Panc1 (cell line): ENCODE measurements around the gene SH2D3C. TPM values are rescaled to one million over a fixed set of nuclear protein-coding genes. Genes with fewer than 3 reads are reported as not detected.
A peak's percentile ranks its signal among the peaks of the same experiment; 100 is the strongest.

Source experiments
- ATAC-seq: fragments of 200-7000 bp; cut with Tn5 transposase; 2 replicates; pipeline ENCODE4 v1.9.1; 2020; ENCODE audit warnings: mild to moderate bottlenecking, moderate library complexity
- BruUV-seq: library from RNA; stranded (reverse); fragments of 400-500 nt; replicated peaks from 2 replicates; lab custom pipeline; 2021; lab: Mats Ljungman, UMichigan
- CTCF ChIA-PET: fragments of 300-600 bp; sonication (Branson Sonifier 250); formaldehyde crosslinking; loops from one replicate; lab custom pipeline; 2022; ENCODE audit warnings: antibody characterized with exemption; lab: Charles Lee
- POLR2A ChIA-PET: fragments of 300-600 bp; sonication (Branson Sonifier 250); formaldehyde crosslinking; loops from one replicate; lab custom pipeline; 2022; ENCODE audit warnings: antibody characterized with exemption; lab: Charles Lee
- DNase-seq: peaks from one replicate; pipeline ENCODE4 v3.0.0-alpha.2; 2010; ENCODE audit warnings: low read depth, low spot score
- H3K27ac ChIP-seq: 2 replicates; pipeline ENCODE4 v1.5.1; 2011; ENCODE audit warnings: mild to moderate bottlenecking, low read length, inconsistent platforms
- H3K27me3 ChIP-seq: fragments of 200-500 bp; sonication (Bioruptor generic); 2 replicates; pipeline ENCODE4 v1.6.0; 2014; ENCODE audit warnings: low read length, inconsistent platforms; ENCODE audit not compliant: control insufficient read depth, insufficient read depth
- H3K36me3 ChIP-seq: fragments of 200-500 bp; sonication (Bioruptor generic); 2 replicates; pipeline ENCODE4 v1.5.1; 2014; ENCODE audit warnings: inconsistent platforms, mild to moderate bottlenecking, low read length, moderate library complexity; ENCODE audit not compliant: control insufficient read depth, insufficient read depth
- H3K4me1 ChIP-seq: 2 replicates; pipeline ENCODE4 v1.5.1; 2011; ENCODE audit warnings: inconsistent platforms, mild to moderate bottlenecking, low read length, moderate library complexity; ENCODE audit not compliant: control insufficient read depth, insufficient read depth
- H3K4me3 ChIP-seq, 2 experiments: 2 replicates each; pipeline ENCODE4 v1.5.1; 2011 to 2012; ENCODE audit warnings: low read depth in 2 of 2, low read length in 2 of 2, mild to moderate bottlenecking in 2 of 2, inconsistent platforms in 1 of 2, moderate library complexity in 1 of 2
- H3K9me3 ChIP-seq: fragments of 200-500 bp; sonication (Bioruptor generic); 2 replicates; pipeline ENCODE4 v1.5.1; 2014; ENCODE audit warnings: low read depth, mild to moderate bottlenecking, inconsistent platforms, low read length, moderate library complexity; ENCODE audit not compliant: control insufficient read depth, insufficient read depth
- POLR2AphosphoS5 ChIP-seq: IDR thresholded peaks from 2 replicates; pipeline ENCODE4 v1.6.1; 2012; ENCODE audit warnings: mild to moderate bottlenecking, low read depth, low read length, moderate library complexity
- SIN3A ChIP-seq: IDR thresholded peaks from 2 replicates; pipeline ENCODE4 v1.6.1; 2012; ENCODE audit warnings: low read depth, mild to moderate bottlenecking, low read length, moderate library complexity, borderline replicate concordance; ENCODE audit not compliant: insufficient read depth
- TCF7L2 ChIP-seq: IDR thresholded peaks from 2 replicates; pipeline ENCODE4 v1.6.1; 2011; ENCODE audit warnings: mild to moderate bottlenecking, low read depth, low read length, inconsistent platforms
- in situ Hi-C: cut with HindIII; loops from 2 replicates; pipeline ENCODE4 v1.10.0; 2016; ENCODE audit warnings: low sequenced_read_pairs, low pct_unique_long_range_greater_than_20kb
- intact Hi-C: fragments of 100-400 bp; cut with micrococcal nuclease; formaldehyde crosslinking; loops from one replicate; pipeline ENCODE4 v1.10.0; 2022; ENCODE audit not compliant: unreplicated experiment
- total RNA-seq: library from RNA; stranded (reverse); gene quantifications from one replicate; pipeline ENCODE4 v1.2.1, GENCODE V29; 2021; ENCODE audit not compliant: unreplicated experiment
- TF ChIP-seq, protein P1 (sequence below), 2 experiments: IDR thresholded peaks; 2 replicates each; pipeline ENCODE4 v1.6.1; 2011 to 2012; ENCODE audit warnings: low read depth in 2 of 2, control low read depth in 1 of 2, low read length in 1 of 2, mild to moderate bottlenecking in 1 of 2, moderate library complexity in 1 of 2; ENCODE audit not compliant: insufficient read depth in 1 of 2
- TF ChIP-seq, protein P2 (sequence below): fragments of 450-650 bp; IDR thresholded peaks from 2 replicates; pipeline ENCODE4 v1.5.1; 2017; ENCODE audit warnings: mild to moderate bottlenecking

Gene SH2D3C
- total RNA-seq, 1 experiment from 2014 or later, result 0.49 TPM

DNA sequence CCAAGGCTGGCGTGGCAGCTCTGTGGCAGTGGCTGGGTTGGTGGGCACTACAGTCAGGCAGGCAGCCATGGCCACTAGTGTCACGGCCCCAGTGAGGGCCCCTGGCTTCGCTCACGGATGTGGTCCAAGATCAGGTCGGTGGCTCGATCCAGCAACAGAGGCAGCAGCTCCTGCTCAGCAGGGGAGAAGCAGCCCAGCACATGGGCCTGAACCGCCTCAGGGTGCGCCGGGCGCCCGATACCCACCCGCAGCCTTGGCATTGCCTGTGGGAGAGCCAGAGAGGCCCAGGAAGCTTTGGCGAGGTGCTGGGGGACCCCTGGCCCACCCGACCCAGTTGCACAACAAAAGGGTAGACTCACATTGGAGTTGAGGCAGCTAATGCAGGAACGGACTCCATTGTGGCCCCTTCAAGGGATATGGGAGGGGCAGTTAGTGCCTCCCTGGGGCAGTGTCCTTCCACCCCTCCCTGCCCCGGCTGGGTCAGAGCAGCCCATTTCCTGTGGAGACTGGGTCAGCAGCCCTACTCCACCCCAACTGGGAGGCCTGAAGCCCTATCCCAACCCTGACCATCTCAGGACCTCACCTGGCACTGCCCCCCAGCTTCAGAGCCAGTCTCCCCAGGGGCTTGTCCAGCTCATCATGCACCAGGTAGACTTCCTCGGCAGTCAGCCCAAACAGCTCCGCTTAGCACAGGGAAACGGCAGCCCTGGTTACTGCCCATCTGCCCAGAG, 64.3 kb downstream of the SH2D3C start:
- H3K4me1 ChIP-seq, result peaks cover 11% of the 10 kb centered on the region
- H3K9me3 ChIP-seq, result no peaks in the 10 kb centered on the region
- peak overlapping the region; percentile 49 to 86 for H3K4me3 ChIP-seq
- in situ Hi-C loops (no loop called here), intact Hi-C loops (no loop called here)
- H3K36me3 ChIP-seq, result peaks cover 3% of the 10 kb centered on the region; the same call in 1 of the 2 replicates
- no TSS peak for BruUV-seq
- TF ChIP-seq, protein P1, sequence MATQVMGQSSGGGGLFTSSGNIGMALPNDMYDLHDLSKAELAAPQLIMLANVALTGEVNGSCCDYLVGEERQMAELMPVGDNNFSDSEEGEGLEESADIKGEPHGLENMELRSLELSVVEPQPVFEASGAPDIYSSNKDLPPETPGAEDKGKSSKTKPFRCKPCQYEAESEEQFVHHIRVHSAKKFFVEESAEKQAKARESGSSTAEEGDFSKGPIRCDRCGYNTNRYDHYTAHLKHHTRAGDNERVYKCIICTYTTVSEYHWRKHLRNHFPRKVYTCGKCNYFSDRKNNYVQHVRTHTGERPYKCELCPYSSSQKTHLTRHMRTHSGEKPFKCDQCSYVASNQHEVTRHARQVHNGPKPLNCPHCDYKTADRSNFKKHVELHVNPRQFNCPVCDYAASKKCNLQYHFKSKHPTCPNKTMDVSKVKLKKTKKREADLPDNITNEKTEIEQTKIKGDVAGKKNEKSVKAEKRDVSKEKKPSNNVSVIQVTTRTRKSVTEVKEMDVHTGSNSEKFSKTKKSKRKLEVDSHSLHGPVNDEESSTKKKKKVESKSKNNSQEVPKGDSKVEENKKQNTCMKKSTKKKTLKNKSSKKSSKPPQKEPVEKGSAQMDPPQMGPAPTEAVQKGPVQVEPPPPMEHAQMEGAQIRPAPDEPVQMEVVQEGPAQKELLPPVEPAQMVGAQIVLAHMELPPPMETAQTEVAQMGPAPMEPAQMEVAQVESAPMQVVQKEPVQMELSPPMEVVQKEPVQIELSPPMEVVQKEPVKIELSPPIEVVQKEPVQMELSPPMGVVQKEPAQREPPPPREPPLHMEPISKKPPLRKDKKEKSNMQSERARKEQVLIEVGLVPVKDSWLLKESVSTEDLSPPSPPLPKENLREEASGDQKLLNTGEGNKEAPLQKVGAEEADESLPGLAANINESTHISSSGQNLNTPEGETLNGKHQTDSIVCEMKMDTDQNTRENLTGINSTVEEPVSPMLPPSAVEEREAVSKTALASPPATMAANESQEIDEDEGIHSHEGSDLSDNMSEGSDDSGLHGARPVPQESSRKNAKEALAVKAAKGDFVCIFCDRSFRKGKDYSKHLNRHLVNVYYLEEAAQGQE (IDR thresholded peaks at IDR 0.05; ENCODE audit: insufficient read depth in 1 of 2, low read depth in 2 of 2, low read length in 1 of 2), result no peak
- no peak for TF ChIP-seq SIN3A
- TF ChIP-seq POLR2AphosphoS5, result no peak
- TF ChIP-seq TCF7L2, result no peak
- TF ChIP-seq, protein P2, sequence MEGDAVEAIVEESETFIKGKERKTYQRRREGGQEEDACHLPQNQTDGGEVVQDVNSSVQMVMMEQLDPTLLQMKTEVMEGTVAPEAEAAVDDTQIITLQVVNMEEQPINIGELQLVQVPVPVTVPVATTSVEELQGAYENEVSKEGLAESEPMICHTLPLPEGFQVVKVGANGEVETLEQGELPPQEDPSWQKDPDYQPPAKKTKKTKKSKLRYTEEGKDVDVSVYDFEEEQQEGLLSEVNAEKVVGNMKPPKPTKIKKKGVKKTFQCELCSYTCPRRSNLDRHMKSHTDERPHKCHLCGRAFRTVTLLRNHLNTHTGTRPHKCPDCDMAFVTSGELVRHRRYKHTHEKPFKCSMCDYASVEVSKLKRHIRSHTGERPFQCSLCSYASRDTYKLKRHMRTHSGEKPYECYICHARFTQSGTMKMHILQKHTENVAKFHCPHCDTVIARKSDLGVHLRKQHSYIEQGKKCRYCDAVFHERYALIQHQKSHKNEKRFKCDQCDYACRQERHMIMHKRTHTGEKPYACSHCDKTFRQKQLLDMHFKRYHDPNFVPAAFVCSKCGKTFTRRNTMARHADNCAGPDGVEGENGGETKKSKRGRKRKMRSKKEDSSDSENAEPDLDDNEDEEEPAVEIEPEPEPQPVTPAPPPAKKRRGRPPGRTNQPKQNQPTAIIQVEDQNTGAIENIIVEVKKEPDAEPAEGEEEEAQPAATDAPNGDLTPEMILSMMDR, result no peak
- H3K27ac ChIP-seq, result peak overlapping the region; percentile 44
- POLR2A ChIA-PET, result no interaction called here
- no peaks in the 10 kb centered on the region for H3K27me3 ChIP-seq
- ATAC-seq, result no peak
- CTCF ChIA-PET, result no interaction called here
- DNase-seq, result no peak

DNA sequence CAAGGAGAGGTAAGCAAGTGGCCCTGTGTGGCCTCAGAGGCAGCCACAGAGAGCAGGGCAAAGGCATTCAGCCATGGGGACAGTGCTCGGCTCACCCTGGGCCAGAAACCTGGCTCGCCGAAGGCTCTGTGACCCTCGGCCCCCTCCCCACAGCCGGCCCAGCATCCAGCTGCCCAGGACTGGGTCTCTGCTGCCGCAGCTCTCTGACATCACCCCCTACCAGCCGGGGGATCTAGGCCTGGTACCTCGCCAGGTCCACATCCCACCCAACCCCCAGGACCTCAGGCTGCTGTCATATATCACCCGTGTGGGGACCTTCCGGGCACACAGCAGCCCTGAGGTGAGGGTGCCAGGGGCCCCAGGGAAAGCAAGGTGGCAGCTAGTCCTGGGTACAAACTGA, 65.6 kb downstream of the SH2D3C start:
- in situ Hi-C loops (no loop called here), intact Hi-C loops (no loop called here)
- ATAC-seq (no peak), DNase-seq (no peak)
- H3K9me3 ChIP-seq, result no peaks in the 10 kb centered on the region
- CTCF ChIA-PET, result no interaction called here
- POLR2A ChIA-PET, result interaction anchor here (0.5 kb wide), 1 partner anchor 20 kb away, joined by 6 read pairs; no protein-coding TSS in a partner anchor
- H3K4me3 ChIP-seq, result no peak overlapping the region
- H3K27ac ChIP-seq, result no peak overlapping the region
- H3K36me3 ChIP-seq, result peaks cover 3% of the 10 kb centered on the region; the same call in 1 of the 2 replicates
- no peaks in the 10 kb centered on the region for H3K27me3 ChIP-seq
- peaks cover 11% of the 10 kb centered on the region for H3K4me1 ChIP-seq
- BruUV-seq, result no TSS peak
- TF ChIP-seq SIN3A, result no peak
- TF ChIP-seq POLR2AphosphoS5, result no peak
- no peak for TF ChIP-seq TCF7L2
- TF ChIP-seq, protein P1 (IDR thresholded peaks at IDR 0.05; ENCODE audit: insufficient read depth in 1 of 2, low read depth in 2 of 2, low read length in 1 of 2), result no peak
- TF ChIP-seq, protein P2, result no peak
